ENCODE data around the gene SLC25A3.
A peak's percentile ranks its signal among the peaks of the same experiment; 100 is the strongest.

DNA sequence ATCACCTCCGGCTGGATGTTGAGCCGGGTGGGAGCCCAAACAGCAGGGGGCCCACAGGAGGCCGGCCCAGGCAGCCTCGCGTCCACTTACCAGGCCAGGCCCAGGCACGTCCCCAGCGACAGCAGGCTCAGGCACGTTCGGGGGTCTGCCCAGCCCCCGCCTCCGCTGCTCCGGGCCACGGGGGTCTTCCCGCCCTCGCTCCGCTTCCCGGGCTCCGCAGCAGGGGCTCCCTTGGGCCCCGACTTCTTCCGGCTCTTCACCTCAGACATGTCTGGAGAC is 50.9 kb downstream of the SLC25A3 start:
- TF ChIP-seq CTCF (IDR thresholded peaks at IDR 0.05) (no peak), MAX (CRISPR knock-in tag; IDR thresholded peaks at IDR 0.05) (0 out of 2 replicates have a peak, but pooled peaks have one; percentile 42)
